ENCODE results near the gene MDM2. TPM values are rescaled to one million over a fixed set of nuclear protein-coding genes. Genes with fewer than 3 reads are reported as not detected.

Gene MDM2
- total and polyA plus RNA-seq, 2 of the 8 experiments (the other 6 are each of a cell fraction or from before 2014, with no cell fraction given) = 15.1 to 115 TPM

- no peaks in the 10 kb centered on the region for H3K4me1 ChIP-seq (replicated peaks in 1 of 4; ENCODE audit: control insufficient read depth in 3 of 4, insufficient read depth in 4 of 4, low read length in 3 of 4)
- 0 out of 4 replicates have a peak, but pooled peaks cover 0 to 4% of the 10 kb centered on the region in 2 experiments for H3K79me2 ChIP-seq (ENCODE audit: control insufficient read depth in 1 of 2, insufficient read depth in 2 of 2, low read length in 2 of 2)
- no peak overlapping the region for H2AFZ ChIP-seq (ENCODE audit: low read length)
- H4K20me1 ChIP-seq (replicated peaks in 1 of 2; ENCODE audit: control insufficient read depth in 1 of 2, insufficient read depth in 2 of 2, low read length in 2 of 2) = peaks cover 4 to 5% of the 10 kb centered on the region in 2 experiments
- H3K18ac ChIP-seq (ENCODE audit: extremely low read depth, low read length) = no peak overlapping the region
- H2BK120ac ChIP-seq (replicated peaks; ENCODE audit: low read depth, low read length) = no peak overlapping the region
- no peak overlapping the region for H3K4me3 ChIP-seq (ENCODE audit: extremely low read depth in 1 of 4, insufficient read depth in 2 of 4, low read depth in 3 of 4, low read length in 4 of 4)
- no peak overlapping the region for H2AK5ac ChIP-seq (ENCODE audit: low read depth, low read length)
- ChIA-PET POLR2A (ENCODE audit: partially characterized antibody) (interaction anchor here (1.2 to 4.5 kb wide), 9 partner anchors 10 to 92 kb away, joined by 3 to 18 read pairs (median 4); partner anchors contain the start of gene MDM2), CTCF (ENCODE audit: partially characterized antibody) (interaction anchor here (0.6 to 4.0 kb wide), 9 partner anchors 10 to 622 kb away, joined by 3 to 33 read pairs (median 4); no protein-coding TSS in a partner anchor)
- no peaks in the 10 kb centered on the region for H3K23me2 ChIP-seq (ENCODE audit: low read depth, low read length)
- H3K4ac ChIP-seq (replicated peaks; ENCODE audit: insufficient read length, low read depth, low read length) = no peak overlapping the region
- H2BK20ac ChIP-seq (ENCODE audit: low read length) = no peak overlapping the region
- no peak overlapping the region for H3K14ac ChIP-seq (ENCODE audit: insufficient read length)
- no peak overlapping the region for H4K8ac ChIP-seq (ENCODE audit: extremely low read depth, insufficient read depth, low read length)
- DNase-seq (ENCODE audit: low read depth in 1 of 2, low spot score in 2 of 2) (no peak), FAIRE-seq (no peak)
- no peak overlapping the region for H2BK5ac ChIP-seq (ENCODE audit: low read depth, low read length)
- H3K56ac ChIP-seq (replicated peaks; ENCODE audit: insufficient read length, low read depth, low read length) = no peak overlapping the region
- no peaks in the 10 kb centered on the region for H3K79me1 ChIP-seq (ENCODE audit: low read depth, low read length)
- 94% methylated on average over 4 of the region's 4 CpGs; no CpG with 5 or more reads in 1 of the 2 experiments for WGBS, 2 experiments (ENCODE audit: extremely low coverage in 1 of 2, insufficient coverage in 1 of 2, insufficient read length in 1 of 2, insufficient replicate concordance in 2 of 2, low coverage in 1 of 2, low lambda C conversion rate in 2 of 2, missing lambda C conversion rate in 1 of 2)
- H4K91ac ChIP-seq (replicated peaks; ENCODE audit: insufficient read length, low read length) = no peak overlapping the region
- H3K36me3 ChIP-seq (ENCODE audit: control insufficient read depth in 2 of 4, insufficient read depth in 4 of 4, low read length in 3 of 4) = peaks cover 10 to 42% (median 33%) of the 10 kb centered on the region in 4 experiments; a peak in 7 of 8 replicates
- no peak overlapping the region for H3K4me2 ChIP-seq (ENCODE audit: insufficient read depth in 1 of 2, low read depth in 2 of 2, low read length in 2 of 2)
- no peak overlapping the region for H2BK12ac ChIP-seq (ENCODE audit: low read depth, low read length)
- H2BK15ac ChIP-seq (ENCODE audit: low read length) = no peak overlapping the region
- no peak overlapping the region for H3K9ac ChIP-seq (replicated peaks in 1 of 4; ENCODE audit: extremely low read depth in 1 of 4, low read depth in 3 of 4, low read length in 3 of 4)
- H3K27ac ChIP-seq (ENCODE audit: low read depth, low read length) = no peak overlapping the region
- H3K9me3 ChIP-seq (ENCODE audit: insufficient read depth in 2 of 2, low read depth in 1 of 2, low read length in 1 of 2) = no peaks in the 10 kb centered on the region
- TF ChIP-seq HDAC6 (IDR thresholded peaks at IDR 0.05; ENCODE audit: low read depth, low read length) (no peak), GTF2F1 (IDR thresholded peaks at IDR 0.05; ENCODE audit: borderline replicate concordance, low read depth, low read length) (no peak), POU5F1 (IDR thresholded peaks at IDR 0.05; ENCODE audit: low read depth, low read length) (no peak), MAFK (IDR thresholded peaks at IDR 0.05; ENCODE audit: low read depth, low read length) (no peak), PHF8 (conservative IDR thresholded peaks at IDR 0.05; ENCODE audit: low read depth, low read length) (no peak), BACH1 (IDR thresholded peaks at IDR 0.05; ENCODE audit: low read length) (no peak), POLR2A (IDR thresholded peaks at IDR 0.05; ENCODE audit: control extremely low read depth in 1 of 2, low read depth in 2 of 2, low read length in 2 of 2) (peak in 1 of 2 experiments; percentile 22; a peak in 1 of 3 replicates), POLR2AphosphoS5 (IDR thresholded peaks at IDR 0.05; ENCODE audit: low read depth, low read length) (peak; percentile 67; the same call in 1 of the 2 replicates)
- no peak overlapping the region for H3K23ac ChIP-seq (ENCODE audit: insufficient read length)
- H4K5ac ChIP-seq (ENCODE audit: insufficient read length, low read depth, low read length) = no peak overlapping the region
- no peaks in the 10 kb centered on the region for H3K27me3 ChIP-seq (replicated peaks in 1 of 4; ENCODE audit: control insufficient read depth in 3 of 4, extremely low read depth in 1 of 4, insufficient read depth in 3 of 4, low read length in 3 of 4)
Observed at GRCh38 chr12:68844318-68844745, 36.4 kb downstream of the MDM2 start.

All from H1 (cell line).